GM19463 (cell line): ENCODE measurements around the gene SENP5.
A peak's percentile ranks its signal among the peaks of the same experiment; 100 is the strongest.
"Not testable (repeated sequence)": the region's sequence is repeated elsewhere in the genome, so short reads cannot be mapped to it uniquely, and the experiment has no call there.

Experiments
- ATAC-seq: cut with Tn5 transposase; IDR thresholded peaks from one replicate; pipeline ENCODE4 v1.9.1; 2021; ENCODE audit warnings: mild to moderate bottlenecking, moderate library complexity; ENCODE audit not compliant: unreplicated experiment

Gene SENP5

DNA sequence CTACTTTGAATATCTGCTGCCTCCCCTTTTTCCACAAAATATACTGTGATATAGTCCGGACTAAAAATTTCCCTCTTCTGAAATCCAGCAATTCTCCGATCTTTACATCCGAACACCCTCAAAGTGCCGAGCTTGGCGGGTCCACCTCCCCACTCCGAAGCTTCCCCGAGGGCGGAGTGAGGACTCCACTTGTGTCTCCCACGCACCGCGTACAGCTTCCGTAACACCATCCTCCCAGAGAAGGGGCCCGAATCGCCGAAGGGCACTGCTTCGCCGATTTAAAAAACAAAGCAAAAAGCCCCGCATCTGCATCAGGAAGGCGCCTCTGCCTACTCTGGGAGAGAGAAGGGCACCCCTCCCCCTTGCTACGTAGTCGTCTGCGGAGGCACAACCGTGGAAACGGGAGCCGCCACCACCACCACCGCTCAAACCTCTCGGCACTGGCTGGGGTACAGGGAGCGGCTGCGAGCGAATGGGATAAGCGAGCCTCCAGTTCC lies 74.1 kb downstream of the SENP5 start:
- peak; percentile 23 for ATAC-seq

DNA sequence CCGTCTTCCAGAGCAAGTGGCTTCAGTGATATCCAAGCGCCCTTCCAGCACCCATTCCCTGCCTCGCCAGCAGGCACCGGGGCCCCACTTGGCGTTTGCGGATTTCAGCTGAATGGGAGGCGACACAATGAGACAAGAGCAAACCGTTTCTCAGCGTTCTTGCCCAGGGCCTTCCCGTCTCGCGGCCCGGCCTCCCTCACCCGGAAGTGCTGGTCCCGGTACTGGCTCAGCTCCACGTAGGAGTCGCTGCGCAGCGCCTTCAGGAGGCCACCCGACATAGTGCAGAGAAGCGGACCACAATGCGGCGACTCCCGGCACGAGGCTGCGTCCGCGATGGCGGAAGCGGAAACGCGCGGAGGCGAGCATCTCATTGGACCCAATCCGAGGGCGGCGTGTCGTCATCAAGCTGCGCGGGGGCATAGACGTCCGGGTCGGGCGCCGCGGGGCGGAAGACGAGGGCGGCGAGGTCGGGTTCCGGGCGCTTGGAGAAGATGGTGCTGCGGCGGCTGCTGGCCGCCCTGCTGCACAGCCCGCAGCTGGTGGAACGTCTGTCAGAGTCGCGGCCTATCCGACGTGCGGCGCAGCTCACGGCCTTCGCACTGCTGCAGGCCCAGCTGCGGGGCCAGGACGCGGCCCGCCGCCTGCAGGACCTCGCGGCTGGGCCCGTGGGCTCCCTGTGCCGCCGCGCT lies 74.7 kb downstream of the SENP5 start, which contains the start of gene NCBP2:
Gene NCBP2, minus strand, starts transcription at position 303 of the 689 bp plus-strand sequence. Its CDS starts 25 bp downstream, at position 278.
- ATAC-seq = peak; percentile 86

DNA sequence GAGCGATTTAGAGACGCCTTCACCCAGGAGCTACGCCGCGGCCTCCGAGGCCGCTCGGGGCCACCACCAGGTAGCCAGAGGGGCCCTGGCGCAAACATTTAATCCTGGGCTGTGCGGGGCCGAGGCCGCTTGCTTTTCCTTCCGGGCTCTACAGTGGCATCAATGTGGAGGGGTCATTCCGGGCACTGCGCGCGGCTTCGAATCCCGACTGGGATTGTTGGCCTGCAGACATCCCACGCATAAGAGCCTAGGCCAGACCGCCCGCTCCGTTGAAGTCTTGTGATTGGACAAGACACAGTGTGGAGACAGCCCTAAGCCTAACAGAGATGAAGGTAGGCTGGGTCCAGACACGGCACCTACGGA lies 75.2 kb downstream of the SENP5 start:
- ATAC-seq = peak; percentile 4

DNA sequence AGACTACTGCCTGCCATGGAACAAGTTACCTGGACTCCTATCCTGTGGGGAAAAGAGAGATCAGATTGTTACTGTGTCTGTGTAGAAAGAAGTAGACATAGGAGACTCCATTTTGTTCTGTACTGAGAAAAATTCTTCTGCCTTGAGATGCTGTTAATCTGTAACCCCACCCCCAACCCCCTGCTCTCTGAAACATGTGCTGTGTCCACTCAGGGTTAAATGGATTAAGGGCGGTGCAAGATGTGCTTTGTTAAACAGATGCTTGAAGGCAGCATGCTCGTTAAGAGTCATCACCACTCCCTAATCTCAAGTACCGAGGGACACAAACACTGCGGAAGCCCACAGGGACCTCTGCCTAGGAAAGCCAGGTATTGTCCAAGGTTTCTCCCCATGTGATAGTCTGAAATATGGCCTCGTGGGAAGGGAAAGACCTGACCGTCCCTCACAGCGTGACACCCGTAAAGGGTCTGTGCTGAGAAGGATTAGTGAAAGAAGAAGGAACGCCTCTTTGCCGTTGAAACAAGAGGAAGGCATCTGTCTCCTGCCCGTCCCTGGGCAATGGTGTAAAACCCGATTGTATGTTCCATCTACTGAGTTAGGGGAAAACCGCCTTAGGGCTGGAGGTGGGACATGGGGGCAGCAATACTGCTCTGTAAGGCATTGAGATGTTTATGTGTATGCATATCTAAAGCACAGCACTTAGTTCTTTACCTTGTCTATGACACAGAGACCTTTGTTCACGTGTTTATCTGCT lies 76.5 kb downstream of the SENP5 start:
- ATAC-seq = not testable (repeated sequence)

DNA sequence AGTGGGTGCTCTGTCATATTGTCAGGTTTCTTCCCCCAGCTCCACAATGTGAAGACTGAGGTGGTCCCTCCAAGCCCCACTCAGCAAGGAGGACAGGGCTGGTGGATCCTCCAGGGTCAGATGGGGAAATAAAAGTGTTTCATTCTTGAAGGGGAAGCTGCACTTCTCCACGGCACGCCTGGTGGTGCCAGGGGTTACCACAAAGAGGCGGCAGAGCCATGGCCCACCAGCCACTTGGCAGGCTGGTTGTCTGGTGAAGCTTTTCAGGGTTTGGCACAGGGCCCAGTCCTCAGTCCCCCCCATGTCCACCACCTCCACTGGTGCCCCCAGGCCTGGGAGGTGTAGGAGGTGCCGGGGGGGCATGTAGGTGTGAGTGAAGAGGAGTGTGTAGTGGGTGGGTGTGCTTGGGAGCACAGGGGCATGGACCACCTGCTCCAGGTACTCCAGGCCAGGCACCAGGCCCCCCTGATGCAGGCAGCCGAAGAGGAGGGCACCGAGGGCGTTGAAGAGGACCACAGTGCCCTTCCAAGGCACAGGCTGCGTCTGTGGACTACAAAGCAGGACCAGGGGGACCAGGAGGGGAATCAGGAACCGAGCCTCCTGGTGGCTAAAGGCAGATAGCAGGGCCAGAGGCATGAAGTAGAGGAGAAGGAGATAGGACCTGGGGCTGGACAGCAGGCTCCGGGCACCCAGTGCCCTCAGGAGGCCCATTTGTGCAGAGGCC lies 79.6 kb downstream of the SENP5 start:
- ATAC-seq = no peak

DNA sequence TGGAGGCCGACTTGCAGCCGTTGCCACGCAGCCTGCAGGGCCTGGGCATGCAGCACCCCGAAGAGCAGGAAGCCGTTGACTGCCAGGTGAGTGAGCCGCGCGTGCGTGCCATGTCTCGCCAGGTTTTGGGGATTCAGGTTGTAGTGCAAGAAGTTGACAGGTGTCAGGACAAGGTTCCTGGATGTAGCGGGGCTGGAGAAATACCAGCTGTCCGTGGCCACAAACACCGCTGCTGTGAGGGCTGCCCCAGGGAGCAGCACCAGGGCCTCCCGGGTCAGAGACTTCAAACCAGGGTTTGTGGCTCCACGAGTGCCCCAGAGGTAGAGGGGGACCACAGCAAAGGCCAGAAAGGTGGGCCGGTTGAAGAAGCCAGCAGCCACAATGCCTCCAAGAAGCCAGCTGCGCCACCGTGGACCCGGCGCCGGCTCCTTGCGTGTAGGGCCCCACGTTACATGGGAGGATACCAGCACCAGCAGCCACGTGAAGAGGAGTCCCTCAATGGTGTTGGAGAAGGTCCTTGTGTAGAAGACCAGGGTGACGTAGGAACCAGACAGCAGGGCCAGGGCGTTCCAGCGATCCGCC lies 80.2 kb downstream of the SENP5 start:
- ATAC-seq = no peak

DNA sequence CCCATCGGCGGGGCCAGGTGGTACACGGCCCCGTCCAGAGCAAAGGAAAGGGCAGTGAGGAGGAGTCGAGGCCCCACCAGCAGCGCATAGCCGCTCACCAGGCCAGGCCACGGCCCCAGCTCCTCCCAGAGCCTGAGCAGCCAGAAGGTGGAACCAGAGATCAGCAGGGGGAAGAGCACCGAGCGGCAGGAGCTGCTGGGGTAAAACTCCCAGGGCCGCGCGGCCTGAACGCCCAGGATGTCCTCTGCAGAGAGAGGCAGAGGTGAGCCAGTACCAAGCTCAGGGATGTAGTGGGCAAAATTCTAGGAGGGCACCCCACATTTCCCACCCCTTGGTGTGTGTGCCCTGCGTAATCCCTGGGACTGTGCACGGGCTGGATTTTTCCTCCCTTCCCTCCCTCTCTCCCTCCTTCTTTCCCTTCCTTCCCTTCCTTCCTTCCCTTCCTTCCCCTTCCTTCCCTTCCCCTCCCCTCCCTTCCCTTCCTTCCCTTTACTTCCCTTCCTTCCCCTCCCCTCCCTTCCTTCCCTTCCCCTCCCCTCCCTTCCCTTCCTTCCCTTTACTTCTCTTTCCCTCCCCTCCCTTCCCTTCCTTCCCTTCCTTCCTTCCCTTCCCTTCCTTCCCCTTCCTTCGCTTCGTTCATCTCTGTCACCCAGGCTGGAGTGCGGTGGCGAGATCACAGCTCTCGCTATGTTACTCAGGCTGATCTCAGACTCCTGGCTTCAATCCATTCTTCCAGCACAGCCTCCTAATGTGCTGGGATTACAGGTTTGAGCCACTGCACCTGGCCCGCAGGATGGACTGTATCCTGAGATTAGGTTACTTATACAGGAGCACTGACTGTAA lies 80.9 kb downstream of the SENP5 start:
- no peak for ATAC-seq

DNA sequence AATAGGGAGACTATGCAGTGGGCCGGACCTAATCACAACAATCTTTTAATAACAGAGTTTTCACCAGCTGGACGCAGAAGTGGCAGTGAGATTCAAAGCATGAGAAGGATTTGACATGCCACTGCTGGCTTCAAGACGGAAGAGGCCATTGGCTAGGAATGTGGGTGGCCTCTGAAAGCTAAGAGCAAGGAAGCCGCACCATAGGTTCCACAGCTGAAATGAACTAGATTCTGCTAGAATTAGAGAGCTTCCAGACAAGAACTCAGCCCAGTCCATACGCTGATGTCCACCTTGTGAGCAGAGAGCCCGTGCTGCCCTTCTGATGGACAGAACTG lies 81.5 kb downstream of the SENP5 start:
- no peak for ATAC-seq

DNA sequence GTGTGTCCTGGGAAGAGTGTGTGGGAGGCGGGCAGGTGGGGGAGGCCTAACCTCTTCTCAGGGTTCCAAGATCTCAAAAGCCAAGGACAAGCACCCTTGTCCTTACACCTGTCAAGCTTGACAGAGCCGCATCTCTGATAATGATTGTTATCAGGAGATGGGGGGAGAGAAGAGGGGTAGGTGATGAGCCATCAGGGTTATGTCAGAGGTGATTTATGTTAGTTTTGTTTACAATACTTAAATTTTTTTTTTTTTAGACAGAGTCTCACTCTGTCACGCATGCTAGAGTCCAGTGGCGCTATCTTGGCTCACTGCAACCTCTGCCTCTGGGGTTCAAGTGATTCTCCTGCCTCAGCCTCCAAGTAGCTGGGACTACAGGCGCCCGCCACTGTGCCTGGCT lies 82.0 kb downstream of the SENP5 start:
- no peak for ATAC-seq

DNA sequence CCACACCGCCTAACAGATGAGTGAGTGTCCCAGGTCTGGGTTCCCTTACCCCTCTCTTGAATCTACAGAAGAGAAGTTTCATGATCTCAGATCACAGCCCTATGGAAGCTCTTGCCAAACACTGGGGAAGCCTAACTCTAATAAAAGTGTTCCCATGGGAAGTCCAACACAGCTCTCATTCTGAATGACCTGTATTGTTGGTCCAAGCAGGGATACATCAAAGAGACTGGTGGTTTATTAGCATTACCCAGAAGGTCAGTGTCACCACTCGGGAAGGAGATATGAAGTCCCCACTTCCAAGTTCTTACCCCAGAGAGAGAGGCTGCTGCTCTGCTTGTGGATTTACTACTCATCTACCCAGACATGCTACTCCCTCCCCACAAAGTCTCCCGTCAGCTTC lies 83.7 kb downstream of the SENP5 start:
- no peak for ATAC-seq

DNA sequence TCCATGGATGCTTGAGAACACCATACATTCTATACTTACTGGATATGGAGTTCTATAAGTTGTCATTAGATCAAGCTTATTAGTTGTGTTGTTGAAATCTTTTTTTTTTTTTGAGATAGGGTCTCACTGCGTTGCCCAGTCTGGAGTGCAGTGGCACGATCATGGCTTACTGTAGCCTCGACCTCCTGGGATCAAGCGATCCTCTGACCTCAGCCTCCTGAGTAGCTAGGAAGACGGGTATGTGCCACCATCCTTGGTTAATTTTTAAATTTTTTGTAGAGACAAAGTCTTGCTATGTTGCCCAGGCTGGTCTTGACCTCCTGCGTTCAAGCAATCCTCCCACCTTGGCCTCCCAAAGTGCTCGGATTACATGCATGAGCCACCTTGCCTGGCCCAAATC lies 87.1 kb downstream of the SENP5 start:
- ATAC-seq = no peak

DNA sequence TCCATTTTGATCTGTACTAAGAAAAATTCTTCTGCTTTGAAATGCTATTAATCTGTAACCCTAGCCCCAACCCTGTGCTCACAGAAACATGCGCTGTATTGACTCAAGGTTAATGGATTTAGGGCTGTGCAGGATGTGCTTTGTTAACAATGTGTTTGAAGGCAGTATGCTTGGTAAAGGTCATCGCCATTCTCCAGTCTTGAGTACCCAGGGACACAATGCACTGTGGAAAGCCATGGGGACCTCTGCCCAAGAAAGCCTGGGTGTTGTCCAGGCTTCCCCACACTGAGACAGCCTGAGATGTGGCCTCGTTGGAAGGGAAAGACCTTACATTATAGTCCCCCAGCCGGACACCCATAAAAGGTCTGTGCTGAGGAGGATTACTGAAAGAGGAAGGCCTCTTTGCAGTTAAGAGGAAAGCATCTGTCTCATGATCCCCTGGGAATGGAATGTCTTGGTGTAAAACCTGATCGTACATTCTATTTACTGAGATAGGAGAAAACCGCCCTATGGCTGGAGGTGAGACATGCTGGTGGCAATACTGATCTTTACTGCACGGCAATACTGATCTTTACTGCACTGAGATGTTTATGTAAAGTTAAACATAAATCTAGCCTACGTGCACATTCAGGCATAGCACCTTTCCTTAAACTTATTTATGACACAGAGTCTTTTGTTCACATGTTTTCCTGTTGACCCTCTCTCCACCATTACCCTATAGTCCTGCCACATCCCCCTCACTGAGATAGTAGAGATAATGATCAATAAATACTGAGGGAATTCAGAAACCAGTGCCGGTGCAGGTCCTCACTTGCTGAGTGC lies 94.6 kb downstream of the SENP5 start:
- ATAC-seq = no peak

DNA sequence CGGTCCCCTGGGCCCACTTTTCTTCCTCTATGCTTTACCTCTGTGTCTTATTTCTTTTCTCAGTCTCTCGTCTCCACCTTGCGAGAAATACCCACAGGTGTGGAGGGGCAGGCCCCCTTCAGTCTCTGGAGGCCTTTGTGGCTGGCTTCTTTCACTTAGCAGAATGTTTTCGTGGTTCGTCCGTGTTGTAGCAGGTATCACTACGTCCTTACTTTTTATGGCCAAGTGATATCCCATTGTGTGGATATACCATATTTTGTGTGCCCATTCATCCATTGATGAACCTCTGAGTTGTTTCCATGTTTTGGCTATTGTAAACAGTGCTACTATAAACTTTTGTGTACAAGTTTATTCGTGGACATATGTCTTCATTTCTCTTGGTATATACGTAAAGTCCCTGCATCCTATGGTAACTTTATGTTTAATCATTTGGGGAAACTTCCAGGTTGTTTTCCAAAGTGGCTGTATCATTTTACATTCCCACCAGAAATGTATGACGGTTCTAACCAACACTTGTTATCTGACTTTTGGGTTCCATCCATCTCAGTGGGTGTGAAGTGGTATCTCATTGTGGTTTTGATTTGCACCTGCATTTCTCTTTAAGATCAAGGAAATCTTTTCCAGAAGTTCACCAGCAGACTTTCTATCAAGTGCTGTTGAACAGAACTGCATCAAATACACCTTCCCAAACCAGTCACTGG lies 95.4 kb downstream of the SENP5 start:
- no peak for ATAC-seq

DNA sequence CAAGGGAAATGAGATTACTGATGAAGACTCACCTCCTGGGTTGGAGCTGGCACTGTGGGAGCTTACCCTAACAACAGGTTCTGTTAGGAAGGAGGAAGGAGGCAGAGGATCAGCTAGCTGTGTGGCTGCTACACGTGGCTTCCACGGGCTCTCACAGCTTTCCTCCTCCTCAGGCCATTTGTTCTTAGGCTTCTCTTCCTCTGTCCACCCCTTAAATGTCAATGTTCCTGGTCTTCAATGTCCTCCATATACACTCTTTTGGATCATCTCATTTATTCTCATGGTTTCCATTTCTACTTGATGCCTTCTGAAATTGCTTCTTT lies 95.9 kb downstream of the SENP5 start:
- ATAC-seq = no peak

DNA sequence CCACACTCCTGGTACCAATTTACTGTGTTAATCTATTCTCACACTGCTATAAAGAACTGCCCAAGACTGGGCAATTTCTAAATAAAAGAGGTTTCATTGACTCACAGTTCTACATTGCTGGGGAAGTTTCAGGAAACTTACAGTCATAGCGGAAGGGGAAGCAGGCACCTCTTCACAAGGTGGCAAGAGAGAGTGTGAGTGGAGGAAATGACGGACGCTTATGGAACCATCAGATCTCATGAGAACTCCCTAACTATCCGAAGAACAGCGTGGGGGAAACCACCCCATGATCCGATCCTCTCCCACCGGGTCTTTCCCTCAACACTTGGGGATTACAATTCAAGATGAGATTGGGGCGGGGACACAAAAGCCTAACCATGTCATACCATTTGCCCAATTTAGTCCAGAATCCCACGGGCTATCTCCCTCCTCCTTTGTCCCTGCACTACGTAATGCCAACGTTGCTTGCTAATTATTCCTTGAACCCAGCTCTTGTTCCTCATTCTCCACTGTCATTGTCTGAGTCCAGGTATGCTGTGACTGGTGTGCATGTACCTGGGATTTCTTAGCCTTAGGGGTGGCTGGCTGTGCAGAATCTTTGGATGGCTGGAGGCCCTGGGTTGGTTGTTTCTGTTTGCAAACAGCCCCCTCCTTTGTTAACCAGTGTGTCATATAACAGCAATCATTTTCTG lies 97.5 kb downstream of the SENP5 start:
- no peak for ATAC-seq

DNA sequence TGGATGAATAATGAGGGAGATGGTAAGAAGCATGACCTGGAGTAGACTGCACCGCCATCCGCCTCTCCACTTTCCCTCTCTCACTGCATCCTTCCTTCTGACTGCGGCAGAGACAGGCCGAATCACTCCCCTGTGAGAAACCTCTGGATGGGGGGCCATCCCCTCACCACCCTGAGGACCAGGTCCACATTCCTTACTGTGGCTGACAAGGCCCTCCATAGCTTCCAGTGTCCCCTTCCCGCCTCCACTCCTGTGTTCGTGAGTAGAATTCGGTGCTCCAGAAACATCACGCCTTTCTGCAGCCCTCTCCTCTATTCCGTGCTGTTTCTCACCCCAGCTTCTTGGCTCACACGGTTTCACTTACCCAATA lies 98.1 kb downstream of the SENP5 start:
- no peak for ATAC-seq

DNA sequence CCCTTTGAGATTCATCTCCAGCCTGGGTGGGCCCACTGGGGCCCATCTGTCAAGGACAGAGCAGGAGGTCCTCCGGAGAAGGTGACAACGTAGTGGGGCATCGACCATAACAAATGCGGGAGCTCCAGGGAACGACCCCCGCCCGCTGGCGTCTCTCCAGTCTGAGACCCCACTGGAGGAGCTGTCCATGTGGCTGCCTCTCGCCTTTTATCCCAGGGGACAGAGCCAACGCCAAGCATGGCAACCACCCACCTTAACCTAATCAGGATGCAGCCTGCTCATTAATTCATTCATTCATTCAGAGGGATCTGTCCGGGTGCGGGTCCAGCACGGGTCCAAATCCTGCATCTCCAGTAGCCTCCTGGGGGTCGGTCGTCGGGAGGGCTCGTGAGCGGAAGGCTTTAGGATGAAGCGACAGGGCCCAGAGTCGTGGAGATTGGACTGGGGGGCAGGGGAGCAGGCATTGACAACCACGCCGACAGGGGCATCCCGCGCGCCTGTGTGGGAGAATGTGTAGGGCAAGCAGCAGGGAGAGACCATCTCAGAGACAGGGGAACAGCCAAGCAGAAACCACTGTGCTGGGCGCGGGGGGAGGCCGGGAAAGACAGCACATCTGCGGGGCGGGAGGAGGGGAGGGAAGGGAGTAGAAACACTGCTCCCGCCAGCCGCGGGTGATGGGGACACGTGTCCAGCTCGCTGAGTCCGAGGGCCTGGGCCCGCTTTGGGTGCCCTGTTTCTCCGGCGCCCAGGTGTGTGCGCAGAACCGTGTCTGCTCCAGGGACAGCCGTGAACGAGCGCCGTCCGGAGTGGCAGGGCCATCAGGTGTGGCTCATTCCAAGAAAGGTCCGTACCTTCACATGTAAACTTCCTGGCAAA lies 99.0 kb downstream of the SENP5 start:
- no peak for ATAC-seq
